Measurements from ENCODE around the gene OBP2B.
"Not testable (repeated sequence)": the region's sequence is repeated elsewhere in the genome, so short reads cannot be mapped to it uniquely, and the experiment has no call there.

Gene OBP2B

GRCh38 chr9:133238851-133239532 is 29.9 kb upstream of the OBP2B start:
- DNase-seq (ENCODE audit: low read depth in 2 of 2): peak; percentile 31 to 65

DNA sequence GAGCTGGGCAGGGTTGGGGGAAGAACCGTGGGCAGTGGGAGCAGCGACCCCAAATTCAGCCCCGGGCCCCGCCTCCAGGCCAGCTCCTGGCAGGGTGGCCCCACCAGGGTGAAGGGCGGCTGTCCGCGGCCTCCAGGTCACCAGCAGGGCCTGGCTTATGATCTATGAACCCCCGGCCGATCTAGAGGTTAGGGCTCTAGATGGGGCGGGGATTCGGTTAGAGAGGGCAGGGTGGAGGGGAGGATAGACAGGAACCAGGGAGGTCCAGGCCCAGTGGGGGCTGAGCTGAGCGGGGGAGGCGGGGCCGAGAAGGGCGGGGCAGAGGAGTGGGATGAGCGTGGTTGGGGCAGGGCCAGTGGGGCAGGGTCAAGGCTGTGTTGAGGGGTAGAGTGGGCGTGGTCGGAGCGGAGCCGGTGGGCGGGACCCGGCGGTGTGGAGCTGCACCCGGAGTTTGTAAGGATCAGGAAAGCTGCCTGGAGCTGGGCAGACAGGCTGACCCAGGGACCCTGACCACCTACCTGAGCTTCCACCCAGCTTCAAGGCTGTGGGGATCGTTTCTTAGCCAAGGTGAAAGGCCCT is 29.3 kb upstream of the OBP2B start:
- peak; percentile 5 to 53 for DNase-seq (ENCODE audit: low read depth in 2 of 2)

DNA sequence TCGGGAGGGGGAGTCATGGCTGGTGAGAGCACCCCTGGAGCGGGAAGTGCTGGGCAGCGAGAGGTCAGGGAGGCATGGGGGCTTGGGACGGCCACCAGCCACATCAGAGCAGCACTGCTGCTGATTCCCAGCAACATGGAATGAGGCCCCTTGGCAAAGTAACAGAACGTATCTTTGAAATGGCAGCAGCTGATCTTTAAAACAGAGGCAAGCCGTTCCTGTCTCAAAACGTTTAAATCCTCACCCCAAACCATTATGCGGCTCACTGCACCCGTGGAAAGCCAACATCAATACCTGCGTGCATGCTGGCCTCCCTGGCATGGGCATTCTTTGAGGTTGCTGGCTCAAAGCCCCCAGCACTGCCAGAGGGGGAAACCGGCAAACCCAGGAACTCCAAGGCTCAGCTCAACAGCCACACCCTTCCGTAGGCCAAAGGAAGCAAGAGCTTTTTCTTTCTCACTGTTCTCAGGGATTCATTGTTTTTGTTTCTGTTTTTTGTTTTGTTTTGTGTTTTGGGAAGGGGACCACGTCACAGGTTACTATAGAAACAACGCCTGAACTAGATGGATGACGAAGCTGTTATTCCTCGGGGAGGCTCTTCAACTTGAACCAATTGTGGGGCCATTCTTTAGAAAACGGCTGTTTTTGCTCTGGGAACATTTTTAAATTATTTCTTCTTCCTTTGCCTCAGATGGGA is 28.1 kb upstream of the OBP2B start:
- no peak for DNase-seq (ENCODE audit: low read depth in 2 of 2)

DNA sequence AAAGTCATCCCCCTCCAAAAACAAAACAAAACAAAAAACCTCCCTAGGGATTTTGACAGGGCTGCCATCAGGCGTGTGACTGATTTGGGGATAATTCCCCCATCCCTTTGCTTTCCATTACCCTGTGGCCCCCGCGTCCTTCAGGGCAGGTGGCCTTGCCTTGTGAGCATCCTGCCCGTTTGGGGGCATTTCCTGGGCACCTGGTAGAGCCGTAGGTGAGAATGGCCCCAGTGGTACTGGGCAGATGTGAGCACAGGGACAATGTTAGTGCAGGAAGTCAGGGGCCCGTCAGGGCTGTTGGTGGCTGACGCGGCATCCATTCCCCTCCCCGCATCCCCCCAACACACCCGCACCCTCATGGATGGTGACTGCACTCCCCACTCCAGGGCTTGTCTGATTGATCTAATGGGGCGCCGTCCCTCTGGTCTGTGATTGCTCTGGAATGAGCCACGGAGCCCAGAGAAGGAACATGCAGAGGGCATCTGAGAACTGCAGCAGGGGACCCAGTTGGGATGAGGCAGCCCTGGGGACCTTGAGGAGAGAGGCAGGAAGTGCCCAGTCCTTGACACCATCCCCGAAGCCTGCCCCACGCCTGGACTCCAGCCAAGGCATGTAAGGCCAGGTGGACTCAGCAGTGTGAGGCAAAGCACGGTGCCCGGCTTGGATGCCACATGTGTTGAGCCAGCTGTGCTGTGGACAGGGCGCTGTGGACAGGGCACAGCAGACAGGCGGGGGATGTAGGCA is 27.4 kb upstream of the OBP2B start:
- DNase-seq (ENCODE audit: low read depth in 2 of 2): not testable (repeated sequence)

DNA sequence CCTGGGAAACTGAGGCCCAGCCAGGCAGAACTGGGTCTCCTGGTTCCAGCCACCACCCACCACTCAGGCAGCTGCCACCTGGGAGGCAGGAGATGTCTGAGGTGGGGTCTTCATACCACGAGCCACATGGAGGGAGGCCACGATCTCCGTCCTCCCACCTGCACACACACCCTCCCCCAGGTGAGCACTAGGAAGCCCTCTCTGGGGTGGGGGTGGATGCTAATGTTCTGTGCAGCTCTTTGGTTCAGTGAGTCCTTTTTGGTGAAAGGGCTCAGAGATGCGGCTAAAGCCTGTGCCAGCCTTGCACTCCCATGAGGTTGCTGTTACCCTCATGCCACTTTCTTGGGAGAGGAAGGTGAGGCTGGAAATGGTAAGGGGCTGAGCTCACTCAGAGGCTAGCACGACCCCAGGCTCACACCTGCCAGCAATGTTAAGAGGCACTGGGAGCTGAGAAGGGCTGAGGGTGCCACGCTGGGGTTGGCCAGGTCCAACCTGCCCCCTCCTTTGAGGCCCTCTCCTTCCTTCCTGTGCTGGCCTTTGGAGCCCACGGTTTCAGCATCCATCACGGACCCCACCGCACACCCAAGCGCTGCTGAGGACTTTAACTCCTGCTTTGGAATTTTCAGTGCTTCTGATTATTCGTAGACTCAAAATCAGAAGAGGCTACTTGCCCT is 26.6 kb upstream of the OBP2B start:
- DNase-seq (ENCODE audit: low read depth in 2 of 2): no peak

DNA sequence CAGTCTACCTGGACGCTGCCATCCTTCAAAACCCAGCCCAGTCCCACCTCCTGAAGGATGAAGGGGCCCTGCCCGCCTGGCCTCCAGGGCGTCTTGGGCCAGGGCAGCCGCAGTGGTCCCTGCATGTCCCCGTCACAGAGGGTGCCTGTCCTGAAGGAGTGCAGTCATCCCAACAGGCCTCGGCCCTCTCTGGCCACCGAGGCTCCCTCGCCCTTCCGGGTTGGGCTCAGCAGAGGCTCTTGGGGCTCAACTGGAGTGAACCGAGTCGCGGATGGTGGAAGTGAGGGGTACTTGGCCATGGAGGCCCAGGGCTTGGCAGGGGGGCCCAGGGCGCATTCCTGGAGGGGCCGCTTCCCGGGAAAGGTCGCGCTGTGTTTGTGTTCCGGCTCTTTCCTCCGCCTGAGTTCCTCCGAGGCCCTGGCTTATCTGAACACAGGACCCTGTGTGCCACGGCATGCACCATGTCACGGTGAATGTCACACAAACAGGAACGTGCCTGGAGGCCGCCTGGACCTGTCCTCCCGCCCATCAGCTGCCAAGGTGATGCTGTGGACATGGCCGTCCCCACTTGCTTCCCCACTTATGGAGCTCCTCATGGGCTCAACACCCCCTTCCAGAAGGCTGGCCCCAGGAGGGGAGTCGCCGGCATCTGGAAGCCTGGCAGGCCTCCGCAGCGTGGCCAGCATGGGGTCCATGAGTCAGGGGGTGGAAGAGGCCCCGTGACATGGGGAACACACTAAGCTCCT is 25.7 kb upstream of the OBP2B start:
- DNase-seq (ENCODE audit: low read depth in 2 of 2): no peak

GRCh38 chr9:133233681-133234432 is 24.8 kb upstream of the OBP2B start:
- no peak for DNase-seq (ENCODE audit: low read depth in 2 of 2)

DNA sequence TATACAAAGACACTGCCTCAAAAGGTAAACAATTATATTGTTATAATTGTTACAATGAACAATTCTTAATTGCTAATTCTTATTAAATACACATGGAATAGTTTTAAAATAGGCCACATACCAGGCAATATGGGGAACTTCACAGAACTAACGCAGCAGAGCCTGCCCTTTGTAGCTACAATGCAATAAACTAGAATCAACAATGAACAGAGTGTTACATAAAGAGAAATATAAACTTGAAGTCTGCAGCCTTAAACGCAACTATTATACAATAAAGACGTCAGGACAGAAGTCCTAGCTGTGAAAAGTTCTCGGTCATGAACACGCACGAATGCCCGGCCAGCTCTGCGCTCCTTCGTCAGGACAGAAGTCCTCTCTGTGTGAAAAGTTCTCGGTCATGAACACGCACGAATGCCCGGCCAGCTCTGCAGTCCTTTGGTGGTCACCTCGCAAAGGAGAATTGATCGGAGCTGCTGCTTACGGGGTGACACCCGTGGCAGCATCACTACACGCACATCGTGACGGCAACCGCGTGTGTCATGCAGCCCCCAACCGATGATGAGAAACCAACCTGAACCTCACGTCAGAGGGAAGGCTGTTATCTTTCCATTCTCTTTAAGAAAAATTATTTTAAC is 23.0 kb upstream of the OBP2B start:
- not testable (repeated sequence) for DNase-seq (ENCODE audit: low read depth in 2 of 2)

DNA sequence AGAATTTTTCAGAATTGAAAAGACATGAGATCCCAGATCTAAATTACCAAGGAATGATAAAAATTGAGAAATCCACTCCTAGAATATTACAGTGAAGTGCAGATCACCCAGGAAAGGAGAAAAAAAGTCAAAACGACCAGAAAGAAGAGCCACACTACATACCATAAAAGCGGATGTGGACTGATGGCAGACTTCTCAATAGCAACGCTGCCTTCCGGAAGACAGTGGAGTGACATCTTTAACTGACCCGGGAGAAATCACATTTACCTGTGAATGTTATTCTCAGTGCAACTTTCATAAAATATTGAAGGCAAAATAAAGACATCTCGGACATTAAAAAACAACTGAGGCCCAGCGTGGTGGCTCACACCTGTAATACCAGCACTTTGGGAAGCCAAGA is 21.5 kb upstream of the OBP2B start:
- not testable (repeated sequence) for DNase-seq (ENCODE audit: low read depth in 2 of 2)

DNA sequence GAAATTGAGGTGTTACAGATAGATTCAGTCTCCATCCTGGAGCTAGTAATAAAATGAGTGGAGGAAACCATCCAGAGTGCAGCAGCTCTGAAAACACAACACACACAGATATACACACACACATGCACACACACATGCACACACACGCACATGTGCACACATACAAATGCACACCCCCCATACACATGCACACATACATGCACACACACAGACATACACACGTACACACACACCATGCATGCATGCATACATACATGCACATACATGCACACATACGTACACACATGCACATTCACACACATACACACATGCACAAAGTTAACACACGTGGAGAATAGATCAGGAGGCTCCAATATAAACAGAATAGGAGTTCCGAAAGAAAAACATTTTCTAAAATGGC is 21.0 kb upstream of the OBP2B start:
- DNase-seq (ENCODE audit: low read depth in 2 of 2): no peak

DNA sequence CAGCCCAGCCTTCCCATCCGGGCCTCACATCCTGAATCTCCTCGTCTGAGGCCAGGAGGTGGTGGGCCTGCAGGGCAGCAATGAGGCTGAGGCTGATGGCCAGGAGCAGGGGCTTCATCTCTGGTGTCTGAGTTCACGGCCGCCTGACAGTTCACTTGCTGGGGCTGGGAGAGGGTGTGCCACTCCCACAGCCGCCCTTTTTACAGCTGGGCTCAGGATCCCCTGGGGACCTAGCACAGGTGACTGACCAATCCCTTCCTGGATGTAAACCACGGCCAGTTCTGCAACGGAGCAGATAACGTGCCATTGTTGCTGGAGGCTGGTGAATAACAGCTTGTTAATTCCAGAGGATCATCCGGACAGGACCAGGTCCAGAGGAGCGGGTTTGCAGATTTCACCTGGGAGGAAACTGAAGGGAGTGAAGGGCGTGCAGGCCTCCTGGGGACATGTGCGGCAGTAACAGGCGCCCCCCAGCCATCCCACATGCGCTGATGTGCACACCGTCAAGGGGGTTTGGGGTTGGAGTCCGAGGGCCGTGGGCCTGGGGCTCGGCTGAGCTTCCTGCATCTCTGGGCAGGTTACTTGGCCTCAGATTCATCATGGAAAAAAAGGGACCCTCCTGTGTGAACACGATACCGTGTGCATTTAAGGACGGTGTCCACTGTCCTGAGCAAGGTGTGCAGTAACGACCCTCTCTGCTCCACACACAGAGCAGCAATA is 19.6 kb upstream of the OBP2B start:
- not testable (repeated sequence) for DNase-seq (ENCODE audit: low read depth in 2 of 2)

DNA sequence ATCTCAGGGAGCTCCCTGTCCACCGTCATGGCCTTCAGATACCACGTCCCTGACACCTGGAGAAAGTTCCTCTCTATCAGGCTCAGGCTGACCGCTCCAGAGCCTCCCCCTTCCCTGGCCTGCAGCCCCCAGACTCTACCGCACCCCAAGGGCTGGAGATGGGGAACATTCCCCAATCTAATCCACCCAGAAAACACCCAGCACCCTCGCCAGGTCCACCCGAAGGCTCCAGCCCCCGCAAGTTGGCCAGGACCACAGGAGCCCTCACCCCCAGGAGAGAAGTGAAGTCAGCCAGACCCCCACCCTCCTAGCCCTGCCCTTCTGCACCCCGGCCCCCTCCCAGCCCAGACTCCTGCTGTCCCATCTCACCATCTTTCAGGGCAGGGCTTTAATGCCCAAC is 18.9 kb upstream of the OBP2B start:
- not testable (repeated sequence) for DNase-seq (ENCODE audit: low read depth in 2 of 2)

DNA sequence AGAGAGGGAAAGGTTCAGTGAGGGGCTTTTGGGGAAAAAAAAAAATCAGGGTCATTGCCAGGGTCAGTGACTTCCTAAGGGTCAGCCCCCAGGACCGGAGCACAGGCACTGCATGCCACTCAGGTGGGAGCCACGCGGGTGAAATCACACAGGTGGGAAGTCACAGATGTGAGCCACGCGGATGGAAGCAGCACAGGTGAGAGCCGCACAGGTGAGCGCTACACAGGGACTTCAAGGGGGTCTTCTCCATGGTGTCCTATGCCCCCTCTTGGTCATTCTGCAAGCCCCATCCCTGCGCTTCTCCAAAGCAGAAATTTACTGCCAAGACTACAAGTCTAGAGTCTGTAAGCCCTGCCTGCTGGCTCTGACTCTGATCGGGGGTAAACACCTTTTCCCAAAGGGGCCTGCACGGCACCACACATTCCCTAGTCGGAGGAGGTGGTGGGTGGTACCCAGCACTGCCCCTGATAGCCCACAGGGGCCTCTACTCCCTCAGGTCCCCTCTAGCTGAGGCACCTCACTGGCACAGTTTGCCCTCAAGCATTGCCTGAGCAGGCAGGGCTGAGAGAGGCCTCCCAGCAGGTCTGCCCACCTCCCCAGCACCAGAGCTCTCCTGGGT is 18.3 kb upstream of the OBP2B start:
- no peak for DNase-seq (ENCODE audit: low read depth in 2 of 2)

GRCh38 chr9:133226219-133227171 is 17.4 kb upstream of the OBP2B start:
- DNase-seq (ENCODE audit: low read depth in 2 of 2): no peak

- DNase-seq (ENCODE audit: low read depth in 2 of 2): no peak
Measured at GRCh38 chr9:133225171-133226011, 16.3 kb upstream of the OBP2B start.

GRCh38 chr9:133224762-133225161 is 15.7 kb upstream of the OBP2B start:
- DNase-seq (ENCODE audit: low read depth in 2 of 2): no peak
